GM18505 (cell line): ENCODE measurements around the gene PRELID1.
"Not testable (repeated sequence)": the region's sequence is repeated elsewhere in the genome, so short reads cannot be mapped to it uniquely, and the experiment has no call there.

Experiments
- ATAC-seq: cut with Tn5 transposase; IDR thresholded peaks from one replicate; pipeline ENCODE4 v1.9.1; 2021; ENCODE audit not compliant: unreplicated experiment
- POLR2A ChIP-seq: IDR thresholded peaks from 4 replicates; pipeline ENCODE4 v1.6.1; 2011; ENCODE audit warnings: borderline replicate concordance; ENCODE audit not compliant: insufficient read depth, insufficient read length; ENCODE audit errors: extremely low read depth

The PRELID1 gene

GRCh38 chr5:177339107-177339638, 35.6 kb downstream of the PRELID1 start:
- TF ChIP-seq POLR2A = no peak
- ATAC-seq = no peak

DNA sequence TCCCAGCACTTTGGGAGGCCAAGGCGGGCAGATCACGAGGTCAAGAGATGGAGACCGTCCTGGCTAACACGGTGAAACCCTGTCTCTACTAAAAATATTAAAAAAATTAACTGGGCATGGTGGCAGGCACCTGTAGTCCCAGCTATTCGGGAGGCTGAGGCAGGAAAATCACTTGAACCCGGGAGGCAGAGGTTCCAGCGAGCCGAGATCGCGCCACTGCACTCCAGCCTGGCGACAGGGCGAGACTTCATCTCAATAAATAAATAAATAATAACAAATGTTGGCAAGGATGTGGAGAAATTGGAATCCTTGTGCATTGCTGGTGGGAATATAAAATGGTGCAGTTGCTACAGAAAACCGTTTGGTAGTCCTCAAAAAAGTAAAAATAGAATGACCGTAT, 39.4 kb downstream of the PRELID1 start:
- not testable (repeated sequence) for ATAC-seq

DNA sequence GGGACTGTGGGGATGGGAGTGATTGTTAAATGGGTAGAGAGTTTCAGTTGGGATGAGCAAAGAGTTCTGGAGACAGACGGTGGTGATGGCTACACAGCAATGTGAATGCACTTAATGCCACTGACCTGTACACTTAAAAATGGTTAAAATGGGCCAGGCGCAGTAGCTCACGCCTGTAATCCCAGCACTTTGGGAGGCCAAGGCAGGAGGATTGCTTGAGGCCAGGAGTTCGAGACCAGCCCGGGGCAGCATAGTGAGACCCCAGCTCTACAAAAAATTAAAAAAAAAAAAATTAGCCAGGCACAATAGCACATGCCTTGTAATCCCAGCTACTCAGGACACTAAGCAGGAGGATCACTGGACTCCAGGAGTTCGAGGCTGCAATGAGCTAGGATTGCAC, 40.2 kb downstream of the PRELID1 start:
- ATAC-seq = no peak
- TF ChIP-seq POLR2A = no peak

DNA sequence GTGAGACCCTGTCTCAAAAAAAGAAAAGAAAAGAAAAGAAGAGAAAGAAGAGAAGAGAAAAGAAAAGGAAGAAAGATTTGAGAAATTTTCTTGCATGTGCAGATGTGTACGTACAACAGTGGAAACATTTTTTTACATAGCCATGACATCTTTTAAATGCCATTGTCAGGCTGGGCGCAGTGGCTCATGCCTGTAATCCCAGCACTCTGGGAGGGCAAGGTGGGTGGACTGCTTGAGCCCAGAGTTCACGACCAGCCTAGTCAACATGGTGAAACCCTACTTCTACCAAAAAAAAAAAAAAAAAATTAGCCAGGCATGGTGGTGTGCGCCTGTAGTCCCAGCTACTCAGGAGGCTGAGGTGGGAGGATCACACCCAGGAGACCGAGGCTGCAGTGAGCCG, 41.3 kb downstream of the PRELID1 start:
- no peak for ATAC-seq
- TF ChIP-seq POLR2A = no peak

GRCh38 chr5:177346820-177347219, 43.2 kb downstream of the PRELID1 start:
- no peak for ATAC-seq
- TF ChIP-seq POLR2A = no peak

GRCh38 chr5:177347699-177348098, 44.1 kb downstream of the PRELID1 start:
- no peak for TF ChIP-seq POLR2A

GRCh38 chr5:177349362-177349647, 45.7 kb downstream of the PRELID1 start:
- ATAC-seq = no peak
- TF ChIP-seq POLR2A = no peak

More at GRCh38 chr5:177347699-177348098, 44.1 kb downstream of the PRELID1 start:
- no peak for ATAC-seq

DNA sequence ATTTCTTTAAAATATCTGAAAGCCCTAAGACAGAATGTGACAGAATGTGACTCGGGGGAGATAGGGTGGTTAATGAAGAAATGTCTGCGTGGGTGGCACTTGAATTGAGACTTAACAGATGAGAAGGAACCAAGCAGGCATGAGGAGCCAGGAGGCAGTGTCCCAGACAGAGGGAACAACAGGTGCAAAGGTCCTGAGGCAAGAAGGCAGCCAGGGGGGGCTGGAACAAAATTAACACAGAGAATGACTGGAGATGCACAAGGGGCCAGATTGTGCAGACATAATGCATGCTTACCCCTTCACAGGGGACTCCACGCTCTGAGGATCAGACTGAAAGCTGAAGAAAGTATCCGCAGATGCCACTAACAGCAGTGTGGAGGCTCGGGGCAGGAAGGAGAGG, 46.2 kb downstream of the PRELID1 start:
- no peak for ATAC-seq
- TF ChIP-seq POLR2A = no peak

DNA sequence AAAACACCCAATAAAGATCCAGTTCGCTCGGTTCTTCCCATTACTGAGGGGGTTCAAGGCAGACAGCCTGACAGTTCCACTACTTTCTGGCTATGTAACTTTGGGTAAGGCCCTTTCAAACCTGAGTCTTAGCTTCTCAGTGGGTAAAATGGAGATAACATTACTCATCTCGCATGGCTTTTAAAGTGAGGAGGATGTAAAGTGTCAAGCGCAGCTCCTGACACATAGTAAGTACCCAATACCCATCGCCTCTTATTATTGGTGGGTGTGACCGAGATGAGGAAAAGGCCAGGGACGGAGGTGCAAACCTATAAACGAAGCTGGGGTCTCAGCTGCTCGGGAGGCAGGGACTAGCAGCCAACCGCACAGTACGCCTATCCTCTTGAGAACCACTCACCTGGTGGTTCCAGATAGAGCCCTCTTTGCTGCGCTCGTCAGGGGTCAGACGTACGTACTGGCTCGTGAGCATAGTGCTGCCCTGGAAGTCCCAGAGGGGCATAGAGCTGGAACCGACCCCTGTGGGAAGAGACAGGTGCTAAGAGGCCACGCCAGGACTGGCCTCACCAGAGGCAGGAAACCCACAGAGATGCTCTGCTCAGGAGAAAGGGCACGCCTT, 47.3 kb downstream of the PRELID1 start:
- peak; percentile 2 for ATAC-seq
- TF ChIP-seq POLR2A = no peak

DNA sequence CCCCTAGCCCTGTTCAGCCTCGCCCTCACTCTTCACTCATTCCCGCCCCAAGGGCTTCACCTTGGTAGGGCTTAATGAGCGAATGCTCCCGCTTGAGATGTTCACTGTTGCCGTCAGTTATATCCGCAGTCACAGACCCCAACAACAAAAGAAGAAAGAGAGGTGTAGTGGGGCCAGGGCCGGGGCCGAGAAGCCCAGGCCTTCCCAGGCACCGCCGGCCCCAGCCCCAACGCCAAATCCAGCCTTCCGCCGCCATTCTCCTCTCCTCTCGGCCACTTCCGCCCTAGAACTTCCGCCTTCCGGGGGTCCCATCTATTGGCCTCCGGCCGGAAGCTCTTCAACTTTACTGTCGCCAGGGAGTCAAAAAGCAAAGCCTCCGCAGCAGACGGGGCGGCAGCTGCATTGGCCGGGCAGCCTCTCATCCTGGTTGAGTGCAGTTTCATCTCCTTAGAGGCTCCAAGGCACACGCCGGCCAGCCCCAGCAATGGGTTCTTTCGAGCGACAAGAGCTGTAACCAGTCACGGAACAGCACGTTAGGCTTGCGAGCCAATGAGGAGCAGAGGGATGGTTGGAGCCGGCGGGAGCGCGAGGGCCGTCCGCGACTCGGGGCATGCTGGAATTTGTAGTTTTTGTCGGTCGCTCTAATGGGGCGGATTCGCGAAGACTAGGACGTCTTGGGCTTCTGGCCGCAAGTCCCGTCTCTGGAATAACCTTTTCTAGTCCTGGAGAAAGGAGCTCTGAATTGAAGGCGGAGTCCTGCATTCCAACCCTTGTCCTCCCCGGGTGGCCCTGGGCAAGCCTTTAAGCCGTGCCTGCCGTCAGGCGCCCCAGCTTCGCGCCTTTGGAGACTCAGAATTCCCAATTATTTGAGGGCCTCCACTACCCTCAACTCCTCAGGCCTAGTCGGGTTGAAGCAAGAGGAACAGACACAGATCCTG, 48.1 kb downstream of the PRELID1 start, which contains the start of gene LMAN2:
Gene LMAN2, minus strand, starts transcription at position 277 of the 938 bp plus-strand sequence. Its CDS starts 21 bp downstream, at position 256.
- peak; percentile 93 for ATAC-seq
- peak; percentile 91 for TF ChIP-seq POLR2A

DNA sequence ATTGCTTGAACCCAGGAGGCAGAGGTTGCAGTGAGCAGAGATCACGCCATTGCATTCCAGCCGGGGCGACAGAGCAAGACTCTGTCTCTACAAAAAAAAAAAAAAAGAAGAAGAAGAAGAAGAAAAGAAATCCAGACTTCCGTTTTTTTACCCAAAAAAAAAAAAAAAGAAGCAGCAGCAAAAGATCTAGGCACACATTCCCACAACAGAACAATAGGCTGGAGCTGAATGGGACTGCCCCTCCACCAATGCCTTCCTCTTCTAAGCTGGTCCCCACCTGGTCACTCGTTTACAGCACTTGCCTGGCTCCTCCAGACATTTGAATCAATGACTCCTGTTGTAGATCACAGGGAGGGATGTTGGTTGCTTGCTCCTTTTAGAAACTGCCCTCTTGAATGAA, 49.5 kb downstream of the PRELID1 start:
- no peak for TF ChIP-seq POLR2A

DNA sequence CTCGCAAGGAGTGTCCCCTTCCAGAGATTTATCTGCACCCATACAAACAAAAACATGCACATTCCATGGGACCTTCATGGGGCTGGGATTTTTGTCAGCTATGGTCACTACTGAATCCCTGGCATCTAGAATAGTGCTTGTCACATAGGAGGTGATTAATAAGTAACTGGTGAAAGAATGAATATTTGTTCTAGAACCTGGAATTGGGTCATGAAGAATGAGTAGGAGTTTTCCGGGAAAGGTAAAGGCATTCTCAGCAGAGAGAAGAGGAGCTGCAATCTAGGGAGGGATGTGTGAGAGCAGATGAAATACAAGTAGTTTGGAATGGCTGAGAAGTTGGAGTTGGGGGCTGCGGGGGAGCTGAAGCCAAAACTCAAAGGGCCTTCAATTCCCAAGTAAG, 50.7 kb downstream of the PRELID1 start:
- no peak for TF ChIP-seq POLR2A
- no peak for ATAC-seq

More for the DNA sequence above, 49.5 kb downstream of the PRELID1 start:
- no peak for ATAC-seq

GRCh38 chr5:177354711-177355110, 51.1 kb downstream of the PRELID1 start:
- no peak for ATAC-seq
- no peak for TF ChIP-seq POLR2A
